Stimulated activated CD4-positive, alpha-beta T cell treated with anti-CD3 and anti-CD28 coated beads, TNF-alpha, amount 100 ng/mL, for 24 hours (primary cell): ENCODE results near the gene SYT5.
"Not testable (repeated sequence)": the region's sequence is repeated elsewhere in the genome, so short reads cannot be mapped to it uniquely, and the experiment has no call there.

ENCODE experiments used
- DNase-seq, 3 experiments: peaks; one replicate each; pipeline ENCODE4 v3.0.0-alpha.2; 2020; ENCODE audit warnings: low read depth in 3 of 3

SYT5 gene

GRCh38 chr19:55208880-55209692, 29.0 kb upstream of the SYT5 start, which contains the start of gene PTPRH:
Gene PTPRH, minus strand, starts transcription at chr19:55209501. Its CDS starts 68 bp downstream, at chr19:55209433.
- no peak for DNase-seq

GRCh38 chr19:55206664-55207500, 26.8 kb upstream of the SYT5 start:
- DNase-seq, result peak in 2 of 3 experiments; percentile 24 to 56

GRCh38 chr19:55202199-55202598, 22.1 kb upstream of the SYT5 start:
- DNase-seq, result not testable (repeated sequence)

- no peak for DNase-seq
Observed at GRCh38 chr19:55199620-55200204, 19.6 kb upstream of the SYT5 start.

- DNase-seq, result no peak
Observed at GRCh38 chr19:55198651-55199050, 18.6 kb upstream of the SYT5 start.

GRCh38 chr19:55197528-55197927, 17.4 kb upstream of the SYT5 start:
- DNase-seq, result no peak

GRCh38 chr19:55196803-55197202, 16.7 kb upstream of the SYT5 start:
- DNase-seq, result no peak

- no peak for DNase-seq
Observed at GRCh38 chr19:55193481-55193880, 13.4 kb upstream of the SYT5 start.

- DNase-seq, result no peak
Observed at GRCh38 chr19:55189403-55189835, 9.3 kb upstream of the SYT5 start.

- no peak for DNase-seq
Observed at GRCh38 chr19:55188625-55189024, 8.5 kb upstream of the SYT5 start.

GRCh38 chr19:55186080-55186479, 6.0 kb upstream of the SYT5 start:
- no peak for DNase-seq

- DNase-seq, result no peak
Observed at GRCh38 chr19:55181740-55182139, 1.7 kb upstream of the SYT5 start.

GRCh38 chr19:55178781-55179599, 1.1 kb downstream of the SYT5 start:
- DNase-seq, result peak; percentile 76 to 86 (median 81)

- DNase-seq, result no peak
Observed at GRCh38 chr19:55176076-55176475, 4.0 kb downstream of the SYT5 start.

GRCh38 chr19:55175117-55175867, 4.8 kb downstream of the SYT5 start:
- DNase-seq, result no peak

GRCh38 chr19:55174425-55175116, 5.5 kb downstream of the SYT5 start:
- no peak for DNase-seq

GRCh38 chr19:55173714-55174409, 6.2 kb downstream of the SYT5 start:
- DNase-seq, result peak in 1 of 3 experiments; percentile 57

GRCh38 chr19:55173186-55173713, 6.8 kb downstream of the SYT5 start:
- no peak for DNase-seq

GRCh38 chr19:55172741-55173140, 7.3 kb downstream of the SYT5 start:
- no peak for DNase-seq
